HS-27A (cell line): ENCODE data around the gene GAS2L3.

Experiments
- DNase-seq: peaks from one replicate; pipeline ENCODE4 v3.0.0-alpha.2; 2012; ENCODE audit warnings: low read depth, missing footprints

The GAS2L3 gene

GRCh38 chr12:100661300-100661951 is 87.9 kb downstream of the GAS2L3 start:
- no peak for DNase-seq

- no peak for DNase-seq
Observed at GRCh38 chr12:100666588-100666987, 93.1 kb downstream of the GAS2L3 start.

GRCh38 chr12:100668945-100669536 is 95.6 kb downstream of the GAS2L3 start:
- DNase-seq, result peak; percentile 30

GRCh38 chr12:100669922-100670321 is 96.4 kb downstream of the GAS2L3 start:
- DNase-seq, result no peak

- no peak for DNase-seq
Observed at GRCh38 chr12:100671396-100672074, 98.1 kb downstream of the GAS2L3 start.

GRCh38 chr12:100672075-100672592 is 98.7 kb downstream of the GAS2L3 start:
- no peak for DNase-seq

- no peak for DNase-seq
Observed at GRCh38 chr12:100674036-100674888, 100.8 kb downstream of the GAS2L3 start.
